ENCODE results near the gene RNF144A. TPM values are rescaled to one million over a fixed set of nuclear protein-coding genes. Genes with fewer than 3 reads are reported as not detected.

RNF144A gene
- total RNA-seq, 1 experiment from 2014 or later = 3.0 TPM

- no peaks in the 10 kb centered on the region for H3K4me1 Mint-ChIP-seq (ENCODE audit: low read depth, unreplicated experiment)
- POLR2A ChIA-PET = no interaction called here
- H3K36me3 Mint-ChIP-seq (ENCODE audit: insufficient read depth, unreplicated experiment) = no peaks in the 10 kb centered on the region
- no peaks in the 10 kb centered on the region for H3K36me3 ChIP-seq (ENCODE audit: control insufficient read depth, insufficient read depth, low read length)
- intact Hi-C loops (cut with micrococcal nuclease; ENCODE audit: unreplicated experiment) = no loop called here
- no TSS peak for BruUV-seq (replicated peaks)
- H3K27me3 ChIP-seq (replicated peaks; ENCODE audit: control insufficient read depth, insufficient read depth, low read length) = no peaks in the 10 kb centered on the region
- DNase-seq = no peak
- H3K4me1 ChIP-seq = no peaks in the 10 kb centered on the region
- peaks cover 12% of the 10 kb centered on the region for H3K9me3 Mint-ChIP-seq (ENCODE audit: unreplicated experiment)
- no peak overlapping the region for H3K4me3 ChIP-seq (ENCODE audit: low read depth, low read length)
- no peak overlapping the region for H3K27ac Mint-ChIP-seq (ENCODE audit: unreplicated experiment)
- no peaks in the 10 kb centered on the region for H3K27me3 Mint-ChIP-seq (ENCODE audit: insufficient read depth, unreplicated experiment)
- H3K4me3 Mint-ChIP-seq (ENCODE audit: unreplicated experiment) = no peak overlapping the region
- 0 out of 2 replicates have a peak, but pooled peaks cover 6% of the 10 kb centered on the region for H3K9me3 ChIP-seq
- TF ChIP-seq CTCF (IDR thresholded peaks at IDR 0.05; ENCODE audit: insufficient read depth in 1 of 2, low read depth in 1 of 2, low read length in 1 of 2, severe bottlenecking in 1 of 2, unreplicated experiment in 1 of 2) = no peak
- CTCF ChIA-PET = no interaction called here
Observed at GRCh38 chr2:6982934-6983589, 65.8 kb downstream of the RNF144A start.

- Histone ChIP-seq H3K9me3 (no peaks in the 10 kb centered on the region), H3K4me3 (ENCODE audit: low read depth, low read length) (no peak overlapping the region), H3K27me3 (replicated peaks; ENCODE audit: control insufficient read depth, insufficient read depth, low read length) (no peaks in the 10 kb centered on the region), H3K4me1 (no peaks in the 10 kb centered on the region), H3K36me3 (ENCODE audit: control insufficient read depth, insufficient read depth, low read length) (no peaks in the 10 kb centered on the region)
- no peaks in the 10 kb centered on the region for H3K27me3 Mint-ChIP-seq (ENCODE audit: insufficient read depth, unreplicated experiment)
- no peak for TF ChIP-seq CTCF (IDR thresholded peaks at IDR 0.05; ENCODE audit: insufficient read depth in 1 of 2, low read depth in 1 of 2, low read length in 1 of 2, severe bottlenecking in 1 of 2, unreplicated experiment in 1 of 2)
- no peak overlapping the region for H3K4me3 Mint-ChIP-seq (ENCODE audit: unreplicated experiment)
- ChIA-PET CTCF (no interaction called here), POLR2A (no interaction called here)
- DNase-seq = no peak
- H3K36me3 Mint-ChIP-seq (ENCODE audit: insufficient read depth, unreplicated experiment) = no peaks in the 10 kb centered on the region
- no peak overlapping the region for H3K27ac Mint-ChIP-seq (ENCODE audit: unreplicated experiment)
- peaks cover 16% of the 10 kb centered on the region for H3K9me3 Mint-ChIP-seq (ENCODE audit: unreplicated experiment)
- intact Hi-C loops (cut with micrococcal nuclease; ENCODE audit: unreplicated experiment) = no loop called here
- BruUV-seq (replicated peaks) = no TSS peak
- no peaks in the 10 kb centered on the region for H3K4me1 Mint-ChIP-seq (ENCODE audit: low read depth, unreplicated experiment)
Observed at GRCh38 chr2:6986301-6986911, 69.2 kb downstream of the RNF144A start.

- Histone ChIP-seq H3K9me3 (no peaks in the 10 kb centered on the region), H3K36me3 (ENCODE audit: control insufficient read depth, insufficient read depth, low read length) (no peaks in the 10 kb centered on the region), H3K4me1 (no peaks in the 10 kb centered on the region), H3K27me3 (replicated peaks; ENCODE audit: control insufficient read depth, insufficient read depth, low read length) (no peaks in the 10 kb centered on the region), H3K4me3 (ENCODE audit: low read depth, low read length) (no peak overlapping the region)
- Mint-ChIP-seq H3K27me3 (ENCODE audit: insufficient read depth, unreplicated experiment) (no peaks in the 10 kb centered on the region), H3K27ac (ENCODE audit: unreplicated experiment) (no peak overlapping the region), H3K4me1 (ENCODE audit: low read depth, unreplicated experiment) (no peaks in the 10 kb centered on the region), H3K36me3 (ENCODE audit: insufficient read depth, unreplicated experiment) (no peaks in the 10 kb centered on the region), H3K4me3 (ENCODE audit: unreplicated experiment) (no peak overlapping the region), H3K9me3 (ENCODE audit: unreplicated experiment) (peaks cover 11% of the 10 kb centered on the region)
- DNase-seq = no peak
- intact Hi-C loops (cut with micrococcal nuclease; ENCODE audit: unreplicated experiment) = no loop called here
- BruUV-seq (replicated peaks) = no TSS peak
- no peak for TF ChIP-seq CTCF (IDR thresholded peaks at IDR 0.05; ENCODE audit: insufficient read depth in 1 of 2, low read depth in 1 of 2, low read length in 1 of 2, severe bottlenecking in 1 of 2, unreplicated experiment in 1 of 2)
- ChIA-PET POLR2A (no interaction called here), CTCF (no interaction called here)
Observed at GRCh38 chr2:6986912-6987361, 69.7 kb downstream of the RNF144A start.
